ENCODE measurements around the gene CREBL2. TPM values are rescaled to one million over a fixed set of nuclear protein-coding genes. Genes with fewer than 3 reads are reported as not detected.

CREBL2 gene
- total RNA-seq, 1 donor from 2014 or later, result 19.4 TPM

DNA sequence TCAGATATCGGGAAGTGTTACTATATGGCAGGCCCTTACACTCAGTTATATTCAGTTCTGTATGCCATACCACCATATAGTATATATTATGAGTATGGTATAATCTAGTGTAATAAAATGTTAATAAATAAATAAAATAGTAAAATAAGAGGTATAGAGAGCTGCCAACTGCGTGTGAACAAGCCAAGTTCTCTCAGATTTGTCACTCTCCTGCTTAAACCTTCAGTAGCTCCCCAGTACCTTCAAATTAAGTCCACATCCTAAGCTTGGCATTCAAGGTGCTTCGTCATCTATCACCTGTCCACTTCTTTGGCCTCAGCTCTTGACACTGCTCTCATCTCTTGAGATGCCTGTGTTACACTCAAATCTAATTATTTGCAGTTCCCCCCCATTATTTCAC is 12.8 kb upstream of the CREBL2 start:
- intact Hi-C loops (cut with DNase I), result no loop called here
- DNase-seq (ENCODE audit: low spot score in 2 of 2), result no peak
- Histone ChIP-seq H3K9me3 (no peaks in the 10 kb centered on the region), H3K4me3 (no peak overlapping the region), H3K4me1 (no peaks in the 10 kb centered on the region), H3K27me3 (no peaks in the 10 kb centered on the region), H3K36me3 (no peaks in the 10 kb centered on the region), H3K27ac (no peak overlapping the region)
- TF ChIP-seq, protein P1, sequence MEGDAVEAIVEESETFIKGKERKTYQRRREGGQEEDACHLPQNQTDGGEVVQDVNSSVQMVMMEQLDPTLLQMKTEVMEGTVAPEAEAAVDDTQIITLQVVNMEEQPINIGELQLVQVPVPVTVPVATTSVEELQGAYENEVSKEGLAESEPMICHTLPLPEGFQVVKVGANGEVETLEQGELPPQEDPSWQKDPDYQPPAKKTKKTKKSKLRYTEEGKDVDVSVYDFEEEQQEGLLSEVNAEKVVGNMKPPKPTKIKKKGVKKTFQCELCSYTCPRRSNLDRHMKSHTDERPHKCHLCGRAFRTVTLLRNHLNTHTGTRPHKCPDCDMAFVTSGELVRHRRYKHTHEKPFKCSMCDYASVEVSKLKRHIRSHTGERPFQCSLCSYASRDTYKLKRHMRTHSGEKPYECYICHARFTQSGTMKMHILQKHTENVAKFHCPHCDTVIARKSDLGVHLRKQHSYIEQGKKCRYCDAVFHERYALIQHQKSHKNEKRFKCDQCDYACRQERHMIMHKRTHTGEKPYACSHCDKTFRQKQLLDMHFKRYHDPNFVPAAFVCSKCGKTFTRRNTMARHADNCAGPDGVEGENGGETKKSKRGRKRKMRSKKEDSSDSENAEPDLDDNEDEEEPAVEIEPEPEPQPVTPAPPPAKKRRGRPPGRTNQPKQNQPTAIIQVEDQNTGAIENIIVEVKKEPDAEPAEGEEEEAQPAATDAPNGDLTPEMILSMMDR (IDR thresholded peaks at IDR 0.05), result no peak

DNA sequence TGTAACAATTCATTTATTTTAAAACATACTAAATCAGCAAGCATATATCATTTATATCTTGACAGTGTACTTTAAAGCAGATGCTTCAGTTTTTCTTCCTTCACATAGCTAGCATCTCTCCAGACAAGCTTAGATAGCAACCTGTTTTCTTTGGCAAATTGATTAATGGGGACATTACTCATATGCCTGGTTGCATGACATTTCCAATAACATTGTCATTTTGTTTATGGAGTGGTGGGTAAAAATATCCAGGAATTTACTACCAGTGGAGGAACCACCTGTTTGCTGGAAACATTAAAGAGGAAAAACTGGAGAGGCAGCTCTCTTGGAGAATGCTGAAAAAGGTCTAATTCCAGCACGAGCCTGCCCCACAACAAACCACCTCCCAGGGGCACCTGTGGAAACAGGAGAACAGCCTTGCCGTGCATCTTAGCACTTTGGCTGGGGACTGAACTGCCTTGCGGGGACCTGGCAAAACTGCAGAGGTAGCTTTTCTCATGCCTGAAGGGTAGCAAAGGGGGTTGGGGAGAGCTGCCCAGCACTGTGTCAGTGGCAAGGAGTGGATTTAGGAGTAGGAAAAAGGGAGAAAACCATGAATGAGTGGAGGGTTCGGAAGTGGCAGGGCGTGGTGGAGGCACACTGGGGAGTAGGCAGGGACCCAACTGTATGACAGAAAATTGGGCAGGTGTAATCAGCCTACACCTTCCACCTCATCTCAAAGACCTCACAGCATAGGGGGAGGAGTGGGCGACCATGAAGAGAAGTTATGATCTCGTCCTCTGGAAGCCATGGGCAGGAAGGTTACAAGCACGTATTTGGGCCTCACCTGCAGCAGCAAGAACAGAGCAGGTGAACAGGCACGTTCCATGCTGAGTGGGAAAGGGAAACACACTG is 11.7 kb upstream of the CREBL2 start:
- Histone ChIP-seq H3K4me3 (no peak overlapping the region), H3K9me3 (no peaks in the 10 kb centered on the region), H3K27ac (no peak overlapping the region), H3K27me3 (no peaks in the 10 kb centered on the region), H3K36me3 (no peaks in the 10 kb centered on the region), H3K4me1 (no peaks in the 10 kb centered on the region)
- DNase-seq (ENCODE audit: low spot score in 2 of 2), result no peak
- intact Hi-C loops (cut with DNase I), result no loop called here
- TF ChIP-seq, protein P1 (IDR thresholded peaks at IDR 0.05), result no peak

DNA sequence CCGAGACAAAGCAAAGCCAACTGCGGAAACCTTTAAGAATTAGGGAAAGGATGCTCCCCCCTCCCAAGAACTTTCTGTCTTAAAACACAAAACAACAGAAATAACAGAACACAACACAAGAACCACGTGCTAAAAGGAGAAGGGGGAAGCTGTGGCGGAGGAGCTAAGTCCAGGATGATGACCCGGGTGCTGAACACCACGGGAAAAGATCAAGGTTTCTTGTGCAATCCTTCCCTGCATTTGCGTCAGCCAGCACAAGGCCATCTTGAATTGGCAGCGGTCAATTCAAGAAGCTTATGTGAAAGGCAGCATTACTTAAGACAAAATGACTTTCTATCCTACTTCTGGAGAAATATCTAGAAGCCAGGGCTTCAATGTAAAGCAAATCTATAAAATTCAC is 11.0 kb upstream of the CREBL2 start:
- DNase-seq (ENCODE audit: low spot score in 2 of 2), result no peak
- intact Hi-C loops (cut with DNase I), result no loop called here
- TF ChIP-seq, protein P1 (IDR thresholded peaks at IDR 0.05), result no peak

DNA sequence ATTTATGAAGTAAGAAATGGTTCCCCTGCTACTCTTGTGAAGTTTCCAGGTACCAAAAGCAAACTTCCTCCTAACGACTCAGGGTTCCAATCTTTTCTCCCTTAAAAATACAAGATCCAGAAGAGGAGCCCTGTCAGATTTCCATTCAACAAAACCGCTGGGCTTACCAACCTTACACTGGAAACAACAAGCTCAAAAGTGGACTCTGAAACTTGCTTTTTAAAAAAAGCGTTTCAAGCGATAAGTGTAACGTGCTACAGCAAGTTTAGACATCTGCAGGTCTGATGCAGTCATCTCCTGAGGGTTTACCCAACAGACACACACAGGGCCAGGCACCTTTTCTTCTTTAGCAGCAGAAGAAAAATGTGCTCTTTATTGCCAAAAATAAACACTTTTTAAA is 6.9 kb upstream of the CREBL2 start:
- Histone ChIP-seq H3K4me1 (no peaks in the 10 kb centered on the region), H3K4me3 (no peak overlapping the region), H3K9me3 (no peaks in the 10 kb centered on the region), H3K27ac (no peak overlapping the region), H3K27me3 (no peaks in the 10 kb centered on the region), H3K36me3 (no peaks in the 10 kb centered on the region)
- TF ChIP-seq, protein P1 (IDR thresholded peaks at IDR 0.05), result no peak
- intact Hi-C loops (cut with DNase I), result no loop called here
- no peak for DNase-seq (ENCODE audit: low spot score in 2 of 2)

More for the DNA sequence above, 11.0 kb upstream of the CREBL2 start:
- Histone ChIP-seq H3K4me3 (no peak overlapping the region), H3K4me1 (no peaks in the 10 kb centered on the region), H3K27ac (no peak overlapping the region), H3K9me3 (no peaks in the 10 kb centered on the region), H3K27me3 (no peaks in the 10 kb centered on the region), H3K36me3 (no peaks in the 10 kb centered on the region)

DNA sequence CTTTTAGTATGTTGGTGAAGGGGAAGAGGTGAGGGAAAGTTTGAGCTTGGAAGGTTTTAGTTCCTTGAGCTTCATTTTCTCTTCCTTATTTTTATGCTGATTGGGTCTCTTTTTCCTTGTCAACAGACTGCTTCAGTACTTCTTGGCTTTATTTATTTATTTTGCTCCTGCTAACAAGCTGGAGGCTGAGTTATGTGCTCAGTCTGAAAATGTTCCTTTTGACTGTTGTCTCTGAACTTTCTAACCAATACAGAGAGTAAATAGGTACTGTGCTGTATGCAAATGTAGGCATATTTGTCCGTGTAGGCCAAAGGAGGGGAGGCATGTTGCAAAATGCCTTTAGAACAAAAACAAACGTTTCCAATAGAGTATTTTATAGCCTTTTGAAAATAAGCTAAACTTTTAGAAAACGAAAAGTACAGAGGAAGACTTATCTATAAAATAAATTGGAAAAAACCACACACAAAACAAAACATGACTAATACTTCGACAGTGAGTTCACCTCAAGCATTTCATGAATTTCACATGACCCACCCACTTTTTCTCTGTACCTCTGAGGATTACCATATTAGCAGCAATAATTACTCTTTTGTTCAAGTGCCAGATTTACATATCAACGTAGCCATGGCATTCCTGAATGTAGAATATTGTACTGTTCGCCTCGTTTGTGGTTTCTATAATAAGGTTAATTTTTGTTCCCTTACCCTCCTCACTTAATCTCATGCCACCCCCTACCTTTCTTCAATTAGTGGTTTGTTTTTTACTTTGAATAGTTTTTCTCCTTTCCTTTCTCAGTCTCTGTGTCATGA is 4.7 kb upstream of the CREBL2 start:
- no peaks in the 10 kb centered on the region for H3K36me3 ChIP-seq
- TF ChIP-seq, protein P1 (IDR thresholded peaks at IDR 0.05), result no peak
- H3K27me3 ChIP-seq, result no peaks in the 10 kb centered on the region
- H3K4me1 ChIP-seq, result peaks cover 0 to 5% of the 10 kb centered on the region in 2 donors
- DNase-seq (ENCODE audit: low spot score in 2 of 2), result no peak
- no peak overlapping the region for H3K27ac ChIP-seq
- intact Hi-C loops (cut with DNase I), result no loop called here
- no peaks in the 10 kb centered on the region for H3K9me3 ChIP-seq
- no peak overlapping the region for H3K4me3 ChIP-seq
